Activated CD8-positive, alpha-beta memory T cell treated with anti-CD3 and anti-CD28 coated beads for 1 hour (primary cell): ENCODE results near the gene SYT5.
A peak's percentile ranks its signal among the peaks of the same experiment; 100 is the strongest.
"Not testable (repeated sequence)": the region's sequence is repeated elsewhere in the genome, so short reads cannot be mapped to it uniquely, and the experiment has no call there.

Source experiments
- DNase-seq, 2 donors: peaks; one replicate each; pipeline ENCODE4 v3.0.0-alpha.2; 2020; ENCODE audit warnings: low read depth in 1 of 2; ENCODE audit errors: extremely low read depth in 1 of 2

SYT5 gene

GRCh38 chr19:55208880-55209692 is 29.0 kb upstream of the SYT5 start, which contains the start of gene PTPRH:
Gene PTPRH, minus strand, starts transcription at chr19:55209501. Its CDS starts 68 bp downstream, at chr19:55209433.
- DNase-seq = no peak

GRCh38 chr19:55206664-55207500 is 26.8 kb upstream of the SYT5 start:
- DNase-seq = peak in 1 of 2 donors; percentile 10

- DNase-seq = not testable (repeated sequence)
These were observed 22.1 kb upstream of the SYT5 start for GRCh38 chr19:55202199-55202598.

- DNase-seq = no peak
These were observed 19.6 kb upstream of the SYT5 start for GRCh38 chr19:55199620-55200204.

GRCh38 chr19:55198651-55199050 is 18.6 kb upstream of the SYT5 start:
- DNase-seq = no peak

- no peak for DNase-seq
These were observed 17.4 kb upstream of the SYT5 start for GRCh38 chr19:55197528-55197927.

GRCh38 chr19:55196803-55197202 is 16.7 kb upstream of the SYT5 start:
- no peak for DNase-seq

- DNase-seq = no peak
These were observed 13.4 kb upstream of the SYT5 start for GRCh38 chr19:55193481-55193880.

- DNase-seq = no peak
These were observed 9.3 kb upstream of the SYT5 start for GRCh38 chr19:55189403-55189835.

GRCh38 chr19:55188625-55189024 is 8.5 kb upstream of the SYT5 start:
- DNase-seq = no peak

GRCh38 chr19:55186080-55186479 is 6.0 kb upstream of the SYT5 start:
- DNase-seq = no peak

- no peak for DNase-seq
These were observed 1.7 kb upstream of the SYT5 start for GRCh38 chr19:55181740-55182139.

GRCh38 chr19:55178781-55179599 is 1.1 kb downstream of the SYT5 start:
- DNase-seq = peak; percentile 92 to 93

GRCh38 chr19:55176076-55176475 is 4.0 kb downstream of the SYT5 start:
- DNase-seq = no peak

- no peak for DNase-seq
These were observed 4.8 kb downstream of the SYT5 start for GRCh38 chr19:55175117-55175867.

- no peak for DNase-seq
These were observed 5.5 kb downstream of the SYT5 start for GRCh38 chr19:55174425-55175116.

- no peak for DNase-seq
These were observed 6.2 kb downstream of the SYT5 start for GRCh38 chr19:55173714-55174409.

- DNase-seq = no peak
These were observed 6.8 kb downstream of the SYT5 start for GRCh38 chr19:55173186-55173713.
